B cell (primary cell): ENCODE data around the gene MYOZ2. TPM values are rescaled to one million over a fixed set of nuclear protein-coding genes. Genes with fewer than 3 reads are reported as not detected.

Source experiments
- ATAC-seq: fragments of 200-7000 bp; cut with Tn5 transposase; one replicate; pipeline ENCODE4 v1.10.0; 2021; ENCODE audit warnings: low read depth, mild to moderate bottlenecking, moderate number of reproducible peaks, moderate library complexity
- CTCF ChIA-PET: fragments of 350-600 bp; sonication (Branson Sonifier 250); formaldehyde crosslinking; loops from one replicate; lab custom pipeline; 2021; ENCODE audit warnings: antibody characterized with exemption, inconsistent platforms; lab: Charles Lee
- POLR2A ChIA-PET: fragments of 350-600 bp; sonication (Branson Sonifier 250); formaldehyde crosslinking; loops from one replicate; lab custom pipeline; 2021; ENCODE audit warnings: antibody characterized with exemption; lab: Charles Lee
- DNase-seq: peaks from one replicate; pipeline ENCODE4 v3.0.0; 2013
- H2AFZ ChIP-seq: 2 replicates; pipeline ENCODE4 v1.6.1; 2012; ENCODE audit warnings: mild to moderate bottlenecking, low read depth, low read length; ENCODE audit not compliant: insufficient read depth, poor library complexity, severe bottlenecking
- H3K27ac ChIP-seq, 2 donors: 1 replicate in 1 of 2; 2 replicates in 1 of 2; pipeline ENCODE4 v1.5.1; 2012 to 2013; ENCODE audit warnings: low read length in 2 of 2, mild to moderate bottlenecking in 2 of 2, moderate library complexity in 1 of 2
- H3K27me3 ChIP-seq, 4 experiments: fragments of 200-600 bp in 1 of 4; sonication (generic) in 1 of 4; replicated peaks in 1 of 4; 1 replicate in 2 of 4; 2 replicates in 2 of 4; pipeline versions ENCODE4 v1.6.1 to v1.7.0; 2013 to 2016; ENCODE audit warnings: low read length in 3 of 4, mild to moderate bottlenecking in 2 of 4, mixed read lengths in 1 of 4, moderate library complexity in 1 of 4; ENCODE audit not compliant: insufficient read depth in 4 of 4, control insufficient read depth in 3 of 4; ENCODE audit errors: control extremely low read depth in 1 of 4
- H3K36me3 ChIP-seq, 2 experiments: replicated peaks in 1 of 2; 1 replicate in 1 of 2; 2 replicates in 1 of 2; pipeline versions ENCODE4 v1.6.1 to v1.7.1; 2013; ENCODE audit warnings: low read length in 1 of 2; ENCODE audit not compliant: insufficient read depth in 2 of 2, control insufficient read depth in 1 of 2; ENCODE audit errors: control extremely low read depth in 1 of 2, extremely low read depth in 1 of 2
- H3K4me1 ChIP-seq, 2 donors: fragments of 200-600 bp in 1 of 2; sonication (generic) in 1 of 2; 1 replicate in 1 of 2; 2 replicates in 1 of 2; pipeline versions ENCODE4 v1.5.1 to v1.6.1; 2013 to 2017; ENCODE audit warnings: low read length in 2 of 2; ENCODE audit not compliant: control insufficient read depth in 2 of 2, insufficient read depth in 2 of 2
- H3K4me2 ChIP-seq: replicated peaks from 2 replicates; pipeline ENCODE3; 2012; ENCODE audit warnings: mild to moderate bottlenecking, low read depth, low read length; ENCODE audit not compliant: poor library complexity, severe bottlenecking
- H3K4me3 ChIP-seq, 5 experiments: fragments of 200-600 bp in 1 of 5; sonication (generic) in 1 of 5; 1 replicate in 3 of 5; 2 replicates in 2 of 5; pipeline versions ENCODE4 v1.5.1 to v1.7.0; 2011 to 2016; ENCODE audit warnings: low read length in 4 of 5, mild to moderate bottlenecking in 4 of 5, low read depth in 2 of 5, control low read depth in 1 of 5, moderate library complexity in 1 of 5; ENCODE audit not compliant: insufficient read depth in 1 of 5; ENCODE audit errors: control extremely low read depth in 1 of 5, extremely low read depth in 1 of 5
- H3K79me2 ChIP-seq: fragments of 200-600 bp; sonication (generic); one replicate; pipeline ENCODE4 v1.6.0; 2016; ENCODE audit warnings: low read length; ENCODE audit not compliant: control insufficient read depth, insufficient read depth
- H3K9ac ChIP-seq: fragments of 200-600 bp; sonication (generic); 2 replicates; pipeline ENCODE4 v1.6.1; 2017; ENCODE audit warnings: mild to moderate bottlenecking, low read length, moderate library complexity
- H3K9me3 ChIP-seq, 3 donors: one replicate each; pipeline versions ENCODE4 v1.6.1 to v1.7.1; 2013; ENCODE audit warnings: low read length in 2 of 3; ENCODE audit not compliant: control insufficient read depth in 2 of 3, insufficient read depth in 1 of 3; ENCODE audit errors: control extremely low read depth in 1 of 3
- H4K20me1 ChIP-seq: 2 replicates; pipeline ENCODE4 v1.6.0; 2012; ENCODE audit warnings: mild to moderate bottlenecking, low read length; ENCODE audit not compliant: insufficient read depth, control insufficient read depth, poor library complexity, severe bottlenecking
- H3K27ac Mint-ChIP-seq: one replicate; pipeline ENCODE4 v1.8.0; 2021; ENCODE audit warnings: mixed read lengths
- H3K27me3 Mint-ChIP-seq: one replicate; pipeline ENCODE4 v1.8.0; 2021; ENCODE audit warnings: mixed read lengths
- H3K4me1 Mint-ChIP-seq: one replicate; pipeline ENCODE4 v1.8.0; 2021; ENCODE audit warnings: mixed read lengths
- H3K4me3 Mint-ChIP-seq: one replicate; pipeline ENCODE4 v1.8.0; 2021; ENCODE audit warnings: mixed read lengths
- H3K9me3 Mint-ChIP-seq: one replicate; pipeline ENCODE4 v1.8.0; 2022; ENCODE audit warnings: mixed read lengths; ENCODE audit not compliant: insufficient read depth
- EZH2 ChIP-seq: IDR thresholded peaks from 2 replicates; pipeline ENCODE4 v1.6.1; 2012; ENCODE audit warnings: borderline replicate concordance, low read depth, mild to moderate bottlenecking, moderate library complexity, low read length; ENCODE audit not compliant: insufficient read depth, poor library complexity, severe bottlenecking
- WGBS: methylation state at CpG from one replicate; pipeline ENCODE4 v1.1.5; 2013; ENCODE audit warnings: missing lambda C conversion rate; ENCODE audit not compliant: insufficient coverage; 5-methylcytosine and 5-hydroxymethylcytosine counted together
- intact Hi-C: fragments of 100-400 bp; cut with micrococcal nuclease; formaldehyde crosslinking; loops from one replicate; pipeline ENCODE4 v1.10.0; 2022
- polyA plus RNA-seq: library from polyadenylated mRNA; depleted of rRNA; stranded (reverse); fragments of >200 nt; gene quantifications from 2 replicates; pipeline ENCODE4 v1.2.3, GENCODE V29; 2012
- total RNA-seq, 2 donors: library from RNA; stranded (reverse); fragments of 120-200 nt in 1 of 2; gene quantifications; 1 replicate in 1 of 2; 2 replicates in 1 of 2; pipeline versions ENCODE4 v1.2.3 to v1.2.4, GENCODE V29; 2013 to 2022
- TF ChIP-seq, protein P1 (sequence below): fragments of 200-600 bp; IDR thresholded peaks from one replicate; pipeline ENCODE4 v1.8.0; 2022; ENCODE audit warnings: antibody characterized with exemption, mild to moderate bottlenecking

Gene MYOZ2
- total and polyA plus RNA-seq, 2 donors (not counting 1 experiment from before 2014, with no cell fraction given), result not detected

- no peak overlapping the region for H3K4me2 ChIP-seq
- ATAC-seq, result no peak
- intact Hi-C loops, result no loop called here
- CTCF ChIA-PET, result no interaction called here
- no peak overlapping the region for H3K9ac ChIP-seq
- H2AFZ ChIP-seq, result no peak overlapping the region
- H3K4me1 Mint-ChIP-seq, result peaks cover 20% of the 10 kb centered on the region
- H3K4me3 ChIP-seq, result no peak overlapping the region
- H3K79me2 ChIP-seq, result no peaks in the 10 kb centered on the region
- peaks cover 0 to 1% of the 10 kb centered on the region in 2 donors for H3K4me1 ChIP-seq
- H3K9me3 ChIP-seq, result no peaks in the 10 kb centered on the region
- no peaks in the 10 kb centered on the region for H3K27me3 Mint-ChIP-seq
- no peaks in the 10 kb centered on the region for H3K9me3 Mint-ChIP-seq
- H3K27me3 ChIP-seq, result no peaks in the 10 kb centered on the region
- H3K4me3 Mint-ChIP-seq, result no peak overlapping the region
- peak overlapping the region; percentile 16 for H3K27ac Mint-ChIP-seq
- no peaks in the 10 kb centered on the region for H4K20me1 ChIP-seq
- no peak for TF ChIP-seq EZH2
- TF ChIP-seq, protein P1, sequence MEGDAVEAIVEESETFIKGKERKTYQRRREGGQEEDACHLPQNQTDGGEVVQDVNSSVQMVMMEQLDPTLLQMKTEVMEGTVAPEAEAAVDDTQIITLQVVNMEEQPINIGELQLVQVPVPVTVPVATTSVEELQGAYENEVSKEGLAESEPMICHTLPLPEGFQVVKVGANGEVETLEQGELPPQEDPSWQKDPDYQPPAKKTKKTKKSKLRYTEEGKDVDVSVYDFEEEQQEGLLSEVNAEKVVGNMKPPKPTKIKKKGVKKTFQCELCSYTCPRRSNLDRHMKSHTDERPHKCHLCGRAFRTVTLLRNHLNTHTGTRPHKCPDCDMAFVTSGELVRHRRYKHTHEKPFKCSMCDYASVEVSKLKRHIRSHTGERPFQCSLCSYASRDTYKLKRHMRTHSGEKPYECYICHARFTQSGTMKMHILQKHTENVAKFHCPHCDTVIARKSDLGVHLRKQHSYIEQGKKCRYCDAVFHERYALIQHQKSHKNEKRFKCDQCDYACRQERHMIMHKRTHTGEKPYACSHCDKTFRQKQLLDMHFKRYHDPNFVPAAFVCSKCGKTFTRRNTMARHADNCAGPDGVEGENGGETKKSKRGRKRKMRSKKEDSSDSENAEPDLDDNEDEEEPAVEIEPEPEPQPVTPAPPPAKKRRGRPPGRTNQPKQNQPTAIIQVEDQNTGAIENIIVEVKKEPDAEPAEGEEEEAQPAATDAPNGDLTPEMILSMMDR, result no peak
- POLR2A ChIA-PET, result no interaction called here
- no peak for DNase-seq
- no peak overlapping the region for H3K27ac ChIP-seq
- no CpG with 5 or more reads among the region's 3 CpGs for WGBS
- no peaks in the 10 kb centered on the region for H3K36me3 ChIP-seq
Observed at GRCh38 chr4:119228406-119228805, 92.8 kb downstream of the MYOZ2 start.

GRCh38 chr4:119229908-119230687, 94.5 kb downstream of the MYOZ2 start:
- Histone ChIP-seq H3K79me2 (no peaks in the 10 kb centered on the region), H3K4me3 (no peak overlapping the region), H3K27ac (no peak overlapping the region), H3K27me3 (no peaks in the 10 kb centered on the region), H4K20me1 (no peaks in the 10 kb centered on the region), H3K9ac (no peak overlapping the region), H3K36me3 (no peaks in the 10 kb centered on the region), H3K4me2 (no peak overlapping the region), H2AFZ (no peak overlapping the region), H3K4me1 (peaks cover 6 to 8% of the 10 kb centered on the region in 2 donors), H3K9me3 (no peaks in the 10 kb centered on the region)
- H3K9me3 Mint-ChIP-seq, result no peaks in the 10 kb centered on the region
- WGBS, result no CpG with 5 or more reads among the region's 4 CpGs
- H3K4me3 Mint-ChIP-seq, result no peak overlapping the region
- POLR2A ChIA-PET, result no interaction called here
- no peak for TF ChIP-seq EZH2
- TF ChIP-seq, protein P1, result no peak
- intact Hi-C loops, result loop anchor here (5.0 kb wide), 1 partner anchor 37 kb away; no protein-coding TSS in a partner anchor
- no peaks in the 10 kb centered on the region for H3K27me3 Mint-ChIP-seq
- ATAC-seq (no peak), DNase-seq (no peak)
- CTCF ChIA-PET, result no interaction called here
- H3K27ac Mint-ChIP-seq, result no peak overlapping the region
- peaks cover 29% of the 10 kb centered on the region for H3K4me1 Mint-ChIP-seq
